DMS153 (cell line): ENCODE results near the gene HAP1.
"Not testable (repeated sequence)": the region's sequence is repeated elsewhere in the genome, so short reads cannot be mapped to it uniquely, and the experiment has no call there.

Experiments
- DNase-seq: peaks from one replicate; lab custom pipeline; 2025; lab: John Stamatoyannopoulos, UW

The HAP1 gene

GRCh38 chr17:41734139-41734948 is at the start of gene HAP1:
HAP1 (minus strand) TSS chr17:41734643; CDS start chr17:41734634, 9 bp downstream.
- DNase-seq = no peak

- DNase-seq = no peak
Measured at GRCh38 chr17:41782142-41782541, 47.7 kb upstream of the HAP1 start.

- no peak for DNase-seq
Measured at GRCh38 chr17:41781404-41782110, 47.1 kb upstream of the HAP1 start.

- DNase-seq = no peak
Measured at GRCh38 chr17:41779954-41780353, 45.5 kb upstream of the HAP1 start.

- peak; percentile 88 for DNase-seq
Measured at GRCh38 chr17:41777574-41778188, 43.2 kb upstream of the HAP1 start.

- peak; percentile 35 for DNase-seq
Measured at GRCh38 chr17:41777157-41777573, 42.7 kb upstream of the HAP1 start.

- DNase-seq = not testable (repeated sequence)
Measured at GRCh38 chr17:41776262-41776900, 41.9 kb upstream of the HAP1 start.

- DNase-seq = no peak
Measured at GRCh38 chr17:41775394-41776226, 41.2 kb upstream of the HAP1 start.

- no peak for DNase-seq
Measured at GRCh38 chr17:41773731-41774193, 39.3 kb upstream of the HAP1 start.

GRCh38 chr17:41773190-41773588 is 38.7 kb upstream of the HAP1 start:
- DNase-seq = no peak

- DNase-seq = no peak
Measured at GRCh38 chr17:41772586-41773189, 38.2 kb upstream of the HAP1 start.

GRCh38 chr17:41772218-41772585 is 37.8 kb upstream of the HAP1 start:
- peak; percentile 47 for DNase-seq

- no peak for DNase-seq
Measured at GRCh38 chr17:41771389-41772206, 37.2 kb upstream of the HAP1 start.

- no peak for DNase-seq
Measured at GRCh38 chr17:41769985-41770384, 35.5 kb upstream of the HAP1 start.

GRCh38 chr17:41769346-41769862 is 35.0 kb upstream of the HAP1 start:
- DNase-seq = no peak

- DNase-seq = no peak
Measured at GRCh38 chr17:41768682-41769288, 34.3 kb upstream of the HAP1 start.

- DNase-seq = no peak
Measured at GRCh38 chr17:41767324-41768042, 33.0 kb upstream of the HAP1 start.

- no peak for DNase-seq
Measured at GRCh38 chr17:41766135-41766534, 31.7 kb upstream of the HAP1 start.

- no peak for DNase-seq
Measured at GRCh38 chr17:41763327-41763726, 28.9 kb upstream of the HAP1 start.
